GM19035 (cell line): ENCODE measurements around the gene CBL.
A peak's percentile ranks its signal among the peaks of the same experiment; 100 is the strongest.

Experiments used
- ATAC-seq: cut with Tn5 transposase; IDR thresholded peaks from one replicate; pipeline ENCODE4 v1.9.1; 2021; ENCODE audit not compliant: unreplicated experiment

Gene CBL

DNA sequence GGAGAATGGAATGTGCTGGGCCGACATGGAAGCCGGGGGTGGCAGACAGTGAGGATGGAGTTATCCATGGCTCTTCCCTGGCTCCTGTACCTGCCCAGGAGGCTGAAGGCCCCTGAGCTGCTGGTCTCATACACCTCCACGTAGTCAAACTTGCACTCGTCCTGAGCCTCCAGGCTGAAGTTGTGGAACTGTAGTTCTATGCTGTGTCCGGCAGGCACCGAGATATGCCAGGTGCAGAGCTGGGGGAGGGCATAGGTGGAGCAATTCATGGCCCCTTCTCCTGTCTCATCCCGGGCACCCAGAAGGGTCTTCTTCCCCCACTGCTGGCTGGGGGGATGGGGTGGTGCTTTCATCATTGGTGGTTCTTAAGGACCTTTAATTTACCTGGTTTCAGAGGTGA, 137.6 kb downstream of the CBL start:
- no peak for ATAC-seq

DNA sequence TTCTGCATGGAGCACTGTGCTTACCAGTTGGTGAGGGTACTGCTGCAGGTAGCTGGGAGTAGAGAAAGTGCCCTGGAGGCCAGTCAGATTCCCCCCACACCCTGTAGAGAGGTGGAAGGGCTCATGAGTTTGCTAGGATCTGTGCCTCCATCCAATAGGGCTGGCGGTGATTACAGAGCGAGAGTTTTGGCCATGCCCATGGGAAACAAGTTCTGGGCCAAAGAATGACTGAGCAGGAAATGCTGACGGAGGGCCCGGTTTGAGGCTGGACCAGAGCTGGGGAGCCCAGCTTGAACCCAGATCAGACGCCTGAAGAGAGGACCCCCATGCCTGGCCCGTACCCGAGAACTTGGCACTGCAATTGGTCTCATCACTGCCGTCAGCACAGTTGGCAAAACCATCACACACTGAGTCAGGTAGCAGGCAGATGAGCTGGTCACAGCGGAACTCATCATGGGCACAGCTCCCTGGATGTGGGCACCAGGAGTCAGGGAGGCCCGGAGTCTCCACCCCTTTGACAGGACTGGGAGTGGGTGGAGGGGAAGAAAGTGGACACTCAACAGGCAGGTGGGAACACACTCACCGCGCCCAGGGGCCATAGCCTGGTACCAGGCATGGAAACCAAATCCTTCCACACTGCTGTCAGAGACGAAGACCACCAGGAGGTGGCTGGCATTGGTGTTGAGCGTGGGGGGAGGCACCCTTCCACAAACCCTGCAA, 138.3 kb downstream of the CBL start:
- no peak for ATAC-seq

DNA sequence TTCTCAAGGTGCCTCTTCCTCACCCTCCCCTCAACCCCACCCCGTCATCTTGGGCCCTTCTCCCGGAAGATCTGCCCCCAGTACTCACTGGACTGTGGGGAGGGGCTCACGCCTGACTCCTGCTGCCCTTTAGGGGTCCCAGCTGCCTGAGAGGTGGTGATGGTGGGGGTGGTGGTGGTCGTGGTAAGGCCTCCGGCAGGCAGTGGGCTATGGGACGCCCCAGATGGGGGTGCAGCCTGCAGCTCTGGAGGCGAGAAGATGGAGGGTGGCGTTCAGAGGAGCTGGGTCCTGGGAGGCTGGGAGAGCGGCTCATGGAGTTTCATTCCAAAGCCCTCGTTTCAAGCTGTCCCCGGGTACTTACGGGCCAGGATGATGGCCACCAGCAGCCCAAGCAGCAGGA, 139.5 kb downstream of the CBL start:
- no peak for ATAC-seq

DNA sequence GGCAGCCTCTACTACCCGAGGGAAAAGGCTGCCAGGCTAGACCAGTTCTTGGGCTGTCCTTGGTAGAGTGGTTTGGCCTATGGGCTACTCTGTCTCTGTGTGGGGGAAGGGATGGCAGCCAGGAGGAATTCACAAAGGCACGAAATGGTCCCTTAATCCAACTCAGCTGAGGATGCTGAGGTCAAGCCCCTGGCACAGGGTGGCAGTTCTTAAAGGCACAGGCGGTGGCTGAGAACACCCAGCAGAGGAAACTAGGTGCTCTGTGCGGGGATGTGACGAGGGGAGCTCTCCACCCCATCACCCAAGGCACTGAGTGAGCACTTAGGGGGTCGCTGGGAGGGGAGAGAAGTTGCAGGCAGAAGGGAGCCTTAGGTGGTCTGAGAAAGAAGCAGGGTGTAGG, 140.5 kb downstream of the CBL start, which contains the start of gene MFRP:
TSS of gene MFRP (minus strand) at position 101 of the 400 bp plus-strand sequence. CDS start 192 bp downstream, outside the sequence.
- no peak for ATAC-seq

DNA sequence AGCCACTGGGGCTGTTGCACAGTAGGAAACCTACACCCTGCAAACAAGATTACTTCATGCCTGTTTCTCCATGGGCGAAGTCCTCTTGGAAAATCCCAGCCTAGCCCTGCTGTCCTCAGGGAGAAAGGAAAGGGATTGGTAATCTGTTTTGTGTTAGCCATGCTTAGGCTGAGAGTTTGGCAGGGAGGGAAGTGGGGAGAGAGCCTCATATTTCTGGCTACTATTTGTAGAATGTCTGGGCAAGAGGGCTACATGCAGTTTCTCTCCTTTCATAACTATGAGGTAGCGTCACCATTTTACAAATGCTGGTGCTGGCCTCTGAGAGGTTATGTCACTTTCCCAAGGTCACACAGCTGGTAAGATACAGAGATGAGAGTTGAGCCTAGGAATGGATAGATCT, 141.1 kb downstream of the CBL start:
- no peak for ATAC-seq

DNA sequence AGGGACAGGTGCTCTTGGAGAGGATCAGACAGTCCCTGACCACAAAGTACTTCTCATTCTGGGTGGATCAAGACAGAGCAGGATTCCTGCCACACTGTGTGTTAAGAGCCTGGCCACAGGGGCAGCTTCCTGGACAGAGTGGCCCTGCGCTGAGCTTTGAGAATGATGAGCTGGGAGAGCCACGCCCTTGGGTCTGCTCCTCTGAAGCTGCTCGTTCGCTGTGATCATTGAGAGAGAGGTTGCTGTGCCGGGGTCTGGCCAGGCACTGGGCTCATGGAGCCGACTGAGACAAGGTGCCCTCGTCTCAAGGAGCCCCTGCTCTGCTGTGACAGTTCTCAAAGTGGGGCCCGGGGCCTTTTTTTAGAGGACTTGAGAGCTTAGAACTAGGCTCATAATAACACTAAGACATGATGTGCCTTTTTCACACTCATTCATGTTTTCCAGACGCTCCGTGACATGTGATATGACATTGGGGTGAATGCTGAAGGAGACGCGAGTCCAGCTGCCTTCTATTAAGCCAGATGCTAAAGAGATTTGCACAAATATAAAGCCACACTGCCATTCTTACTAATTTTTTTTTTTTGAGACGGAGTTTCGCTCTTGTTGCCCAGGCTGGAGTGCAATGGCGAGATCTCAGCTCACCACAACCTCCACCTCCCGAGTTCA, 141.9 kb downstream of the CBL start:
- no peak for ATAC-seq

DNA sequence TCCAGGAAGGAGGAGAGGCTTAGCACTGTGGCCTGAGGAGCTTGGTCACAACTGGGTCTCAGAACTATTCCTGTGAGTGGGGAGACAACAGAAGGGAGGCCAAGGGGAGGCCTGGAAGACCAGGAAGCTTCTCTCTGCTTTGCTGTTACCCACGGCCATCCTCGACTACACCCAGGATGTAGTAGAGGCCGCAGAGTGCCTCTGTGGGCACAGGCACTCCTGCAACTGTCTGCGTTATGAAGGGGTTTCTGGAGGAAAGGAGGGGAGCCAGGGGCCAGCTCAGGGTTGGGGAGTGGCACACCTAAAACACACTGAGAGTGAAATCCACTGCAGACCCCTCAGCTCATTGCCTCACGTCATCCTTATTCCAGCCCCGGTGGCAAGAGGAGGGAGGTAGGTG, 144.2 kb downstream of the CBL start:
- no peak for ATAC-seq

DNA sequence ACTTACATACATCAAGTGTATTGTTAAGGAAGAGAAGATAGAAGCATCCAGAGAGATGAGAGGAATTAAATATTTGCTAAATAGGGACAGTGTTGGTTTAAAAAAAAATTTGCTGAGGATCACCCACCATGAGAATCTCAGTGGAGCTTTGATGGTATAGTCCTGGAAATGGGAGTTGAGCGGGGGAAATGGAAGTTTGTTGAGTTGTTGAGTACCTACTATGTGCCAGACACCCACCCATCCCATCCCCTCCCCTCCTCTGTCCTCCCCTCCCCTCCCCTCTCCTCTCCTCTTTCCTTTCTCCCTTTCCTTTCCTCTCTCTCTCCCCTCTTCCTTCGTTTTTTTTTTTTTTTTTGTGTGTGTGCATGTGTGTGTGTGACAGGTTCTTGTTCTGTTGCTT, 145.1 kb downstream of the CBL start:
- no peak for ATAC-seq

DNA sequence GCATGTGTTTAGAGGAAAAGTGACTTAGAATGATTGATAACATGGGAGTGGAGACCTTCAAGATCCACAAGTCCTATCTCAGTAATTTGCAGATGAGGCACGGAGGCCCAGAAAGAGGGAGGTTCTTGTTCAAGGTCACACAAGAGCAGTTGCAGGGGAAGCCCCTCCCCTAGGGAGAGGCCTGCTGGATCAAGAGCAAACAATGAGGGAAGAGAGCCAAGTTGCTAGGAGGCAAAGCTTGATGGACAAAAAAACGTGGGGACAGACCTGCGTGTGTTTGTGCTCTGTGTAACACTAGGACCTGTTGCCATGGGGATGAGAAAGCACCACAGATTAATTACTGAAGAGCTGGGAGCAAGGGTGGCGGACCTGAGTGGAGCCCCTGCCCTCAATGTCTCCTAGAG, 146.7 kb downstream of the CBL start:
- ATAC-seq = no peak

DNA sequence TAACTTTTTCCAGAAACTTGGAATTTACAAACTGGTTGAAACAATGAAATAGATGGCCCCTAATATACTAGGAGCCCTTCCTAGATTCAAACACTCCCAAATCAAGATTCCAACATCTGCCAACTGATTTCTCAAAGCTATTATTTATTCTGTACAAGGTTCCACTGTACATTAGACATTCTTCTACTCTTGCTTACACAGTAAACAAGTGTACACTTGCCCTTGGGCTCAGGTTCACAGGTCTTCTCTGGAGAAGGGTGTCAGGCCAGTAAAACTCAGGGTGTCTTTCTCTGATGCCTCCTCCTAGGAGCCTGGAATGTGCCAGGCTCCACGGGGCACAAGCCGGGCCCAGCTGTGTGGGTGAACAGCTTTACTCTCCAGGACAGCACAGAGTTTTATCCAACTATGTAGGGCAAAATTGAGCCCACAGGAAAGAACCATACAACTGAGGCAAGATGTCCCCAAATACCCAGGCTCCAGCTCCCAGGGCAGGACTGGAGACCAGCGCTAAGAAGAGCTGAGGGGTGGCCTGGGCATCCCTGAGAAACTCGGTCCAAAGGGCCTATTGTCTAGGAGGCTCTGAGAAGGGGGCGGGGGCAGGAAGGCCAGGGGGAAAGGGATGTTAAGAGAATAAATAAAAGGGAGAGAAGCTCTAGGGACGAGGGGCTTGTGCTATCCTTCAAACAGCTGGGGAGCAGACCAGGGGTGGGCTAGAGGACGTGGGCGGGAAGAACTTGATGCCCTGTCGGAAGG, 149.1 kb downstream of the CBL start:
- ATAC-seq = no peak

DNA sequence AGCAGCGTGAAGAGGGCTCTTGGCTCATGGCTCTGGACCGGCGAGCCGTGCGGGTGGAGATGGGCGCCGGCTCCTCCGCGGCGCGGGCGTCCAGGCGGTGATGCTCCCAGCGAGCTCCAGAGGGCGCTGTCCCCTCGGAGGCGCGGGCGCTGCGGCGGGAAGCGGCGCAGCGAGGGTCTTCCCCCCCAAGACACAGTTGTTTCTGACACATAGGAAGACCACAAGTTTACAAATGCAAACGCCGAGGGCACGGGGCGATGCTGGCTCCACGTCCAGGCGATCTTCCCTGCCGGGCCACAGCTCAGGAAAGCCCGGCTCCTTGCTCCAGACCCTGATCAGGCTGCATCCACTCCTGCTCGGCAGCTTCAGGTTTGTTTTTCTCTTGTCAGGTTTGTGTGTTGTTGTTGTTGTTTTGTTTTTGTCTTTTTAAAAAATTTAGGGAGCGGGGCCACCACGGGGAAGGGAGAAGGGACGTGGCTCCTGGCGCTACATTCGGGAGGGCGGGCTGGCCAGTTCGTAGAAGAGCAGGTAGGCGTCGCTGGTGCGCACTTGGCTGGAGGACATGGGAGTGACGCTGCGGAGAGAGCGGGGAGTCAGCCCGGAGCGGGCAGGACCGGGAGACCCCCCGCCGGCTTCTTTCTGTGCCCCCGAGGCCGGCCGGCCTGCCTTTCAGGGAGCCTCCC, 150.4 kb downstream of the CBL start:
- peak; percentile 76 for ATAC-seq

DNA sequence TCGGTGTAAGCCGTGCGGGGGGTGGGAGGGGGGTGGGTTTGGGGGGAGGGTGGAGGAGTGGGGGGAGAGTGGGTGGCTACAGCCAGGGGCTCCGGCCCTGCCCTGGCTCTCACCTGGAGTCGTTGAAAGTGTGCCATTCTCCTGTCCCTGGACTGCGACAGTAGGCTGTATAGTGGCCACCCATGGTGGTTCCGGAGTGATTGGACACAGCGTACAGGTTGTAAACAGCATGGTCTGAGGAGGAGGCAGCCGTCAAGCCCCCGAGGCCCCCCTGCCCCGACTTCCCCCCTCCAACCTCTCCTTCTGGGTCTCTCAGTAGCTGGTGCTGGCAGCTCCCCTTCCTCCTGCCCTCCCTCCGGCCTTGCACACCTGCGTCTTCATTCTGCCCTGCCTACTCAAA, 150.9 kb downstream of the CBL start:
- ATAC-seq = no peak
